ENCODE measurements around the gene MGARP. TPM values are rescaled to one million over a fixed set of nuclear protein-coding genes. Genes with fewer than 3 reads are reported as not detected.
"Not testable (repeated sequence)": the region's sequence is repeated elsewhere in the genome, so short reads cannot be mapped to it uniquely, and the experiment has no call there.

The MGARP gene
- total RNA-seq, 1 donor from 2014 or later, result 0.22 TPM

GRCh38 chr4:139317635-139318034, 37.6 kb upstream of the MGARP start:
- no peak for DNase-seq (ENCODE audit: low spot score, unreplicated experiment)
- Mint-ChIP-seq H3K4me3 (ENCODE audit: low read depth) (no peak overlapping the region), H3K27ac (no peak overlapping the region), H3K4me1 (ENCODE audit: low read depth) (peaks cover 8% of the 10 kb centered on the region), H3K36me3 (ENCODE audit: insufficient read depth) (peaks cover 14% of the 10 kb centered on the region), H3K27me3 (no peaks in the 10 kb centered on the region), H3K9me3 (ENCODE audit: low read depth) (peaks cover 12% of the 10 kb centered on the region)
- no peak for TF ChIP-seq CTCF (IDR thresholded peaks at IDR 0.05; ENCODE audit: unreplicated experiment)

- DNase-seq (ENCODE audit: low spot score, unreplicated experiment), result no peak
- Mint-ChIP-seq H3K9me3 (ENCODE audit: low read depth) (peaks cover 6% of the 10 kb centered on the region), H3K4me1 (ENCODE audit: low read depth) (peaks cover 8% of the 10 kb centered on the region), H3K27me3 (no peaks in the 10 kb centered on the region), H3K36me3 (ENCODE audit: insufficient read depth) (peaks cover 12% of the 10 kb centered on the region), H3K4me3 (ENCODE audit: low read depth) (no peak overlapping the region), H3K27ac (no peak overlapping the region)
- no peak for TF ChIP-seq CTCF (IDR thresholded peaks at IDR 0.05; ENCODE audit: unreplicated experiment)
Observed at GRCh38 chr4:139316733-139317132, 36.7 kb upstream of the MGARP start.

GRCh38 chr4:139315221-139315675, 35.2 kb upstream of the MGARP start:
- Mint-ChIP-seq H3K27me3 (no peaks in the 10 kb centered on the region), H3K36me3 (ENCODE audit: insufficient read depth) (peaks cover 9% of the 10 kb centered on the region), H3K27ac (no peak overlapping the region), H3K9me3 (ENCODE audit: low read depth) (peaks cover 5% of the 10 kb centered on the region), H3K4me1 (ENCODE audit: low read depth) (peaks cover 8% of the 10 kb centered on the region), H3K4me3 (ENCODE audit: low read depth) (no peak overlapping the region)
- no peak for DNase-seq (ENCODE audit: low spot score, unreplicated experiment)
- TF ChIP-seq CTCF (IDR thresholded peaks at IDR 0.05; ENCODE audit: unreplicated experiment), result no peak

GRCh38 chr4:139314047-139314800, 34.2 kb upstream of the MGARP start:
- Mint-ChIP-seq H3K27me3 (no peaks in the 10 kb centered on the region), H3K27ac (peak overlapping the region; percentile 56), H3K4me3 (ENCODE audit: low read depth) (no peak overlapping the region), H3K4me1 (ENCODE audit: low read depth) (peaks cover 8% of the 10 kb centered on the region), H3K36me3 (ENCODE audit: insufficient read depth) (peaks cover 3% of the 10 kb centered on the region), H3K9me3 (ENCODE audit: low read depth) (no peaks in the 10 kb centered on the region)
- no peak for DNase-seq (ENCODE audit: low spot score, unreplicated experiment)
- TF ChIP-seq CTCF (IDR thresholded peaks at IDR 0.05; ENCODE audit: unreplicated experiment), result no peak

GRCh38 chr4:139313414-139313813, 33.4 kb upstream of the MGARP start:
- not testable (repeated sequence) for H3K9me3 Mint-ChIP-seq (ENCODE audit: low read depth); DNase-seq (ENCODE audit: low spot score, unreplicated experiment); H3K4me3 Mint-ChIP-seq (ENCODE audit: low read depth); H3K36me3 Mint-ChIP-seq (ENCODE audit: insufficient read depth); H3K4me1 Mint-ChIP-seq (ENCODE audit: low read depth); H3K27me3 Mint-ChIP-seq
- peak overlapping the region; percentile 44 for H3K27ac Mint-ChIP-seq
